ENCODE results near the gene CELF4.

CELF4 gene

GRCh38 chr18:37393221-37393827, 172.3 kb downstream of the CELF4 start:
- peak overlapping the region; percentile 8 for H3K4me2 ChIP-seq (ENCODE audit: low read length)
- H3K27ac ChIP-seq (ENCODE audit: low read depth, low read length) = no peak overlapping the region
- DNase-seq = no peak
- H3K9ac ChIP-seq (ENCODE audit: low read length) = no peak overlapping the region
- H3K79me2 ChIP-seq (ENCODE audit: control insufficient read depth, insufficient read depth, low read length) = no peaks in the 10 kb centered on the region
- no peak overlapping the region for H3K56ac ChIP-seq (ENCODE audit: low read length)
- no peaks in the 10 kb centered on the region for H3K79me1 ChIP-seq (ENCODE audit: low read length)
- no peak overlapping the region for H3K4me3 ChIP-seq (ENCODE audit: low read length)
- H2BK15ac ChIP-seq (replicated peaks; ENCODE audit: low read depth) = no peak overlapping the region
- WGBS (ENCODE audit: extremely low coverage, insufficient coverage, low lambda C conversion rate) = no CpG with 5 or more reads among the region's 6 CpGs
- no peak overlapping the region for H2BK5ac ChIP-seq (ENCODE audit: low read length)
- no peaks in the 10 kb centered on the region for H3K27me3 ChIP-seq (ENCODE audit: insufficient read depth, low read length, poor library complexity)
- H4K8ac ChIP-seq (ENCODE audit: low read depth, low read length) = no peak overlapping the region
- H3K4me1 ChIP-seq (ENCODE audit: control insufficient read depth, low read depth, low read length) = peaks cover 4% of the 10 kb centered on the region
- no peak overlapping the region for H3K4ac ChIP-seq (ENCODE audit: low read depth, low read length)
- H2AK5ac ChIP-seq (ENCODE audit: low read length) = no peak overlapping the region
- H3K23ac ChIP-seq (ENCODE audit: low read length) = no peak overlapping the region
- H3K18ac ChIP-seq (ENCODE audit: low read length) = no peak overlapping the region
- H3K36me3 ChIP-seq (ENCODE audit: control insufficient read depth, insufficient read depth, low read length) = no peaks in the 10 kb centered on the region
- no peak overlapping the region for H2BK120ac ChIP-seq (ENCODE audit: low read depth, low read length)
- H4K5ac ChIP-seq (ENCODE audit: low read length) = no peak overlapping the region

- Histone ChIP-seq H3K4me3 (ENCODE audit: low read length) (no peak overlapping the region), H3K23ac (ENCODE audit: low read length) (no peak overlapping the region), H3K27ac (ENCODE audit: low read depth, low read length) (no peak overlapping the region), H2AK5ac (ENCODE audit: low read length) (no peak overlapping the region), H3K56ac (ENCODE audit: low read length) (no peak overlapping the region), H2BK15ac (replicated peaks; ENCODE audit: low read depth) (no peak overlapping the region), H2BK5ac (ENCODE audit: low read length) (no peak overlapping the region), H3K9ac (ENCODE audit: low read length) (no peak overlapping the region), H3K18ac (ENCODE audit: low read length) (no peak overlapping the region), H3K27me3 (ENCODE audit: insufficient read depth, low read length, poor library complexity) (no peaks in the 10 kb centered on the region), H3K36me3 (ENCODE audit: control insufficient read depth, insufficient read depth, low read length) (no peaks in the 10 kb centered on the region), H3K79me2 (ENCODE audit: control insufficient read depth, insufficient read depth, low read length) (no peaks in the 10 kb centered on the region), H3K4me1 (ENCODE audit: control insufficient read depth, low read depth, low read length) (peaks cover 4% of the 10 kb centered on the region), H4K8ac (ENCODE audit: low read depth, low read length) (no peak overlapping the region), H3K4ac (ENCODE audit: low read depth, low read length) (no peak overlapping the region), H3K4me2 (ENCODE audit: low read length) (no peak overlapping the region), H4K5ac (ENCODE audit: low read length) (no peak overlapping the region), H3K79me1 (ENCODE audit: low read length) (no peaks in the 10 kb centered on the region), H2BK120ac (ENCODE audit: low read depth, low read length) (no peak overlapping the region)
- DNase-seq = no peak
- no CpG with 5 or more reads among the region's 3 CpGs for WGBS (ENCODE audit: extremely low coverage, insufficient coverage, low lambda C conversion rate)
Measured at GRCh38 chr18:37392648-37393047, 172.9 kb downstream of the CELF4 start.

- Histone ChIP-seq H3K27me3 (ENCODE audit: insufficient read depth, low read length, poor library complexity) (no peaks in the 10 kb centered on the region), H3K27ac (ENCODE audit: low read depth, low read length) (no peak overlapping the region), H3K18ac (ENCODE audit: low read length) (no peak overlapping the region), H3K79me2 (ENCODE audit: control insufficient read depth, insufficient read depth, low read length) (no peaks in the 10 kb centered on the region), H3K23ac (ENCODE audit: low read length) (no peak overlapping the region), H3K4ac (ENCODE audit: low read depth, low read length) (no peak overlapping the region), H3K4me3 (ENCODE audit: low read length) (no peak overlapping the region), H2BK120ac (ENCODE audit: low read depth, low read length) (no peak overlapping the region), H3K4me1 (ENCODE audit: control insufficient read depth, low read depth, low read length) (peaks cover 4% of the 10 kb centered on the region), H4K8ac (ENCODE audit: low read depth, low read length) (no peak overlapping the region), H2BK5ac (ENCODE audit: low read length) (no peak overlapping the region), H2AK5ac (ENCODE audit: low read length) (no peak overlapping the region), H3K79me1 (ENCODE audit: low read length) (no peaks in the 10 kb centered on the region), H3K4me2 (ENCODE audit: low read length) (no peak overlapping the region), H3K56ac (ENCODE audit: low read length) (no peak overlapping the region), H4K5ac (ENCODE audit: low read length) (no peak overlapping the region), H3K36me3 (ENCODE audit: control insufficient read depth, insufficient read depth, low read length) (no peaks in the 10 kb centered on the region), H2BK15ac (replicated peaks; ENCODE audit: low read depth) (no peak overlapping the region), H3K9ac (ENCODE audit: low read length) (no peak overlapping the region)
- DNase-seq = no peak
- WGBS (ENCODE audit: extremely low coverage, insufficient coverage, low lambda C conversion rate) = no CpG with 5 or more reads among the region's 16 CpGs
Measured at GRCh38 chr18:37391698-37392548, 173.7 kb downstream of the CELF4 start.

- Histone ChIP-seq H2BK15ac (replicated peaks; ENCODE audit: low read depth) (no peak overlapping the region), H3K79me1 (ENCODE audit: low read length) (no peaks in the 10 kb centered on the region), H3K27ac (ENCODE audit: low read depth, low read length) (no peak overlapping the region), H3K23ac (ENCODE audit: low read length) (no peak overlapping the region), H3K4ac (ENCODE audit: low read depth, low read length) (no peak overlapping the region), H3K18ac (ENCODE audit: low read length) (no peak overlapping the region), H3K56ac (ENCODE audit: low read length) (no peak overlapping the region), H2BK5ac (ENCODE audit: low read length) (no peak overlapping the region), H3K4me2 (ENCODE audit: low read length) (no peak overlapping the region), H3K79me2 (ENCODE audit: control insufficient read depth, insufficient read depth, low read length) (no peaks in the 10 kb centered on the region), H3K9ac (ENCODE audit: low read length) (no peak overlapping the region), H3K36me3 (ENCODE audit: control insufficient read depth, insufficient read depth, low read length) (no peaks in the 10 kb centered on the region), H3K4me1 (ENCODE audit: control insufficient read depth, low read depth, low read length) (peaks cover 4% of the 10 kb centered on the region), H3K4me3 (ENCODE audit: low read length) (no peak overlapping the region), H4K5ac (ENCODE audit: low read length) (no peak overlapping the region), H3K27me3 (ENCODE audit: insufficient read depth, low read length, poor library complexity) (no peaks in the 10 kb centered on the region), H2AK5ac (ENCODE audit: low read length) (no peak overlapping the region), H2BK120ac (ENCODE audit: low read depth, low read length) (no peak overlapping the region), H4K8ac (ENCODE audit: low read depth, low read length) (no peak overlapping the region)
- no peak for DNase-seq
- WGBS (ENCODE audit: extremely low coverage, insufficient coverage, low lambda C conversion rate) = no CpG with 5 or more reads among the region's 4 CpGs
Measured at GRCh38 chr18:37391156-37391555, 174.4 kb downstream of the CELF4 start.

- Histone ChIP-seq H3K4me2 (ENCODE audit: low read length) (no peak overlapping the region), H3K56ac (ENCODE audit: low read length) (no peak overlapping the region), H3K79me2 (ENCODE audit: control insufficient read depth, insufficient read depth, low read length) (no peaks in the 10 kb centered on the region), H3K36me3 (ENCODE audit: control insufficient read depth, insufficient read depth, low read length) (no peaks in the 10 kb centered on the region), H3K4me3 (ENCODE audit: low read length) (no peak overlapping the region), H2BK15ac (replicated peaks; ENCODE audit: low read depth) (no peak overlapping the region), H3K18ac (ENCODE audit: low read length) (no peak overlapping the region), H3K9ac (ENCODE audit: low read length) (no peak overlapping the region), H4K8ac (ENCODE audit: low read depth, low read length) (no peak overlapping the region), H2AK5ac (ENCODE audit: low read length) (no peak overlapping the region), H2BK5ac (ENCODE audit: low read length) (no peak overlapping the region), H2BK120ac (ENCODE audit: low read depth, low read length) (no peak overlapping the region), H3K27me3 (ENCODE audit: insufficient read depth, low read length, poor library complexity) (no peaks in the 10 kb centered on the region), H3K27ac (ENCODE audit: low read depth, low read length) (no peak overlapping the region), H3K4me1 (ENCODE audit: control insufficient read depth, low read depth, low read length) (peaks cover 4% of the 10 kb centered on the region), H4K5ac (ENCODE audit: low read length) (no peak overlapping the region), H3K23ac (ENCODE audit: low read length) (no peak overlapping the region), H3K4ac (ENCODE audit: low read depth, low read length) (no peak overlapping the region), H3K79me1 (ENCODE audit: low read length) (no peaks in the 10 kb centered on the region)
- WGBS (ENCODE audit: extremely low coverage, insufficient coverage, low lambda C conversion rate) = no CpG with 5 or more reads among the region's 11 CpGs
- DNase-seq = no peak
Measured at GRCh38 chr18:37390687-37391086, 174.9 kb downstream of the CELF4 start.
